HTR-8/SVneo (cell line): ENCODE data around the gene SCYGR3.

ENCODE experiments used
- DNase-seq: peaks from one replicate; pipeline ENCODE4 v3.0.0; 2011; ENCODE audit warnings: low spot score, mixed read lengths; ENCODE audit not compliant: insufficient read length
- FAIRE-seq: peaks from 2 replicates; lab custom pipeline; 2011; peaks lifted over from hg19 to GRCh38; lab: Jason Lieb, UNC

Gene SCYGR3

GRCh38 chr2:227570615-227571014 lies 44.0 kb downstream of the SCYGR3 start:
- FAIRE-seq, result no peak
- no peak for DNase-seq

GRCh38 chr2:227568852-227569169 lies 45.8 kb downstream of the SCYGR3 start:
- FAIRE-seq (no peak), DNase-seq (no peak)

- DNase-seq (no peak), FAIRE-seq (no peak)
These were observed 48.6 kb downstream of the SCYGR3 start for GRCh38 chr2:227566012-227566411.

GRCh38 chr2:227565080-227565479 lies 49.6 kb downstream of the SCYGR3 start:
- no peak for DNase-seq
- FAIRE-seq, result no peak
